Activated CD4-positive, alpha-beta T cell treated with anti-CD3 and anti-CD28 coated beads for 36 hours (primary cell): Measurements from ENCODE around the gene COMMD9. TPM values are rescaled to one million over a fixed set of nuclear protein-coding genes. Genes with fewer than 3 reads are reported as not detected.

Experiments used
- ATAC-seq: fragments of 200-7000 bp; cut with Tn5 transposase; one replicate; pipeline ENCODE4 v1.10.0; 2021; ENCODE audit warnings: mild to moderate bottlenecking, moderate library complexity
- CTCF ChIA-PET: fragments of 350-600 bp; sonication (Branson Sonifier 250); formaldehyde crosslinking; loops from one replicate; lab custom pipeline; 2021; ENCODE audit warnings: antibody characterized with exemption; lab: Charles Lee
- POLR2A ChIA-PET: fragments of 350-600 bp; sonication (Branson Sonifier 250); formaldehyde crosslinking; loops from one replicate; lab custom pipeline; 2021; ENCODE audit warnings: antibody characterized with exemption, inconsistent platforms; lab: Charles Lee
- DNase-seq: peaks from one replicate; pipeline ENCODE4 v3.0.0-alpha.2; 2020
- H3K27ac Mint-ChIP-seq: one replicate; pipeline ENCODE4 v1.8.0; 2021; ENCODE audit warnings: mixed read lengths
- H3K27me3 Mint-ChIP-seq: one replicate; pipeline ENCODE4 v1.8.0; 2021; ENCODE audit warnings: mixed read lengths
- H3K36me3 Mint-ChIP-seq: one replicate; pipeline ENCODE4 v1.8.0; 2021; ENCODE audit warnings: low read depth, mixed read lengths
- H3K4me1 Mint-ChIP-seq: one replicate; pipeline ENCODE4 v1.8.0; 2021; ENCODE audit warnings: mixed read lengths
- H3K4me3 Mint-ChIP-seq: one replicate; pipeline ENCODE4 v1.8.0; 2021; ENCODE audit warnings: mild to moderate bottlenecking, moderate library complexity, mixed read lengths
- H3K9me3 Mint-ChIP-seq: one replicate; pipeline ENCODE4 v1.8.0; 2021; ENCODE audit warnings: low read depth, mixed read lengths
- intact Hi-C, 2 experiments: fragments of 100-400 bp; cut with DNase I in 1 of 2; cut with micrococcal nuclease in 1 of 2; formaldehyde crosslinking; loops; one replicate each; pipeline versions ENCODE4 v1.14.2 to v1.15.1; 2022 to 2024; cut with DNase I, micrococcal nuclease
- total RNA-seq, 2 experiments: library from RNA; stranded (reverse); gene quantifications; one replicate each; pipeline ENCODE4 v1.2.3, GENCODE V29; 2021

Gene COMMD9
- total RNA-seq, 2 experiments from 2014 or later = 33.0 to 44.6 TPM

DNA sequence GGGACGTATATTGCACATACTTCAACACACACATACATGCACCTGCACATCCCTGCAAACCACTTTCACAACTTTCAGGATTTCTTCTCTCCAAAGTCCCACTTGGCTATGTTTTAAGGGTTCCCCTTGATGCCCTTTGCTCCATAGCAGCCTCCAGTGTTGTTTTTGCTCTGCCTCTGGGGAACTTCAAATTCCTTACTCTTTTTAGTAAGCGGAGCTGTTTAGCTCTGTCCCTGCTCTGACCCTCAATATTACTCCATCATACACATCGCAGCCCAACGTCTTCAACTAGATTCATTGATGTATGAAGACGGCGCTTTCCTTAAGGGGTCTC, 25.2 kb upstream of the COMMD9 start:
- H3K4me1 Mint-ChIP-seq = peaks cover 16% of the 10 kb centered on the region
- H3K36me3 Mint-ChIP-seq = no peaks in the 10 kb centered on the region
- ATAC-seq = no peak
- intact Hi-C loops = no loop called here
- ChIA-PET POLR2A (no interaction called here), CTCF (interaction anchor here (1.1 kb wide), 1 partner anchor 178 kb away, joined by 3 read pairs; no protein-coding TSS in a partner anchor)
- H3K9me3 Mint-ChIP-seq = no peaks in the 10 kb centered on the region
- no peak for DNase-seq
- H3K4me3 Mint-ChIP-seq = no peak overlapping the region
- H3K27me3 Mint-ChIP-seq = peaks cover 17% of the 10 kb centered on the region
- no peak overlapping the region for H3K27ac Mint-ChIP-seq

GRCh38 chr11:36313750-36314433, 24.7 kb upstream of the COMMD9 start:
- DNase-seq (no peak), ATAC-seq (no peak)
- Mint-ChIP-seq H3K27me3 (peaks cover 17% of the 10 kb centered on the region), H3K36me3 (no peaks in the 10 kb centered on the region), H3K27ac (no peak overlapping the region), H3K4me3 (no peak overlapping the region), H3K9me3 (no peaks in the 10 kb centered on the region), H3K4me1 (peaks cover 16% of the 10 kb centered on the region)
- intact Hi-C loops = no loop called here
- CTCF ChIA-PET = interaction anchor here (0.8 kb wide), 1 partner anchor 66 kb away, joined by 4 read pairs; no protein-coding TSS in a partner anchor
- POLR2A ChIA-PET = no interaction called here

- peaks cover 16% of the 10 kb centered on the region for H3K4me1 Mint-ChIP-seq
- POLR2A ChIA-PET = no interaction called here
- no peaks in the 10 kb centered on the region for H3K9me3 Mint-ChIP-seq
- DNase-seq (no peak), ATAC-seq (peak; percentile 60)
- CTCF ChIA-PET = interaction anchor here (0.8 to 1.1 kb wide), 2 partner anchors 47 to 67 kb away, joined by 3 to 4 read pairs; no protein-coding TSS in a partner anchor
- intact Hi-C loops = no loop called here
- no peak overlapping the region for H3K4me3 Mint-ChIP-seq
- no peaks in the 10 kb centered on the region for H3K36me3 Mint-ChIP-seq
- no peak overlapping the region for H3K27ac Mint-ChIP-seq
- H3K27me3 Mint-ChIP-seq = peaks cover 21% of the 10 kb centered on the region
Measured at GRCh38 chr11:36312611-36313472, 23.6 kb upstream of the COMMD9 start.

- no peaks in the 10 kb centered on the region for H3K9me3 Mint-ChIP-seq
- ChIA-PET POLR2A (no interaction called here), CTCF (interaction anchor here (1.1 kb wide), 2 partner anchors 12 to 46 kb away, joined by 3 read pairs; no protein-coding TSS in a partner anchor)
- ATAC-seq (peak; percentile 50), DNase-seq (no peak)
- intact Hi-C loops = no loop called here
- H3K27ac Mint-ChIP-seq = no peak overlapping the region
- H3K4me1 Mint-ChIP-seq = peaks cover 22% of the 10 kb centered on the region
- H3K4me3 Mint-ChIP-seq = no peak overlapping the region
- no peaks in the 10 kb centered on the region for H3K36me3 Mint-ChIP-seq
- peaks cover 19% of the 10 kb centered on the region for H3K27me3 Mint-ChIP-seq
Measured at GRCh38 chr11:36311926-36312595, 22.8 kb upstream of the COMMD9 start.

- H3K36me3 Mint-ChIP-seq = no peaks in the 10 kb centered on the region
- intact Hi-C loops = no loop called here
Measured at GRCh38 chr11:36309779-36310178, 20.6 kb upstream of the COMMD9 start.

GRCh38 chr11:36308577-36308976, 19.4 kb upstream of the COMMD9 start:
- intact Hi-C loops = no loop called here
- no peak for ATAC-seq
- ChIA-PET CTCF (interaction anchor here (0.5 kb wide), 1 partner anchor 211 kb away, joined by 4 read pairs; no protein-coding TSS in a partner anchor), POLR2A (no interaction called here)
- no peak overlapping the region for H3K4me3 Mint-ChIP-seq
- no peaks in the 10 kb centered on the region for H3K36me3 Mint-ChIP-seq
- DNase-seq = no peak
- H3K27ac Mint-ChIP-seq = no peak overlapping the region
- no peaks in the 10 kb centered on the region for H3K9me3 Mint-ChIP-seq
- H3K27me3 Mint-ChIP-seq = peaks cover 13% of the 10 kb centered on the region
- H3K4me1 Mint-ChIP-seq = peaks cover 26% of the 10 kb centered on the region

More at GRCh38 chr11:36309779-36310178, 20.6 kb upstream of the COMMD9 start:
- no peak overlapping the region for H3K27ac Mint-ChIP-seq
- ChIA-PET CTCF (interaction anchor here (0.5 to 0.8 kb wide), 2 partner anchors 127 to 183 kb away, joined by 3 read pairs; no protein-coding TSS in a partner anchor), POLR2A (no interaction called here)
- peaks cover 26% of the 10 kb centered on the region for H3K4me1 Mint-ChIP-seq
- DNase-seq (no peak), ATAC-seq (no peak)
- peaks cover 16% of the 10 kb centered on the region for H3K27me3 Mint-ChIP-seq
- H3K4me3 Mint-ChIP-seq = no peak overlapping the region
- no peaks in the 10 kb centered on the region for H3K9me3 Mint-ChIP-seq

- CTCF ChIA-PET = interaction anchor here (0.8 to 1.3 kb wide), 11 partner anchors 9 to 202 kb away, joined by 3 to 11 read pairs (median 4); partner anchors contain the start of gene PRR5L
Measured at GRCh38 chr11:36306888-36307287, 17.7 kb upstream of the COMMD9 start.

GRCh38 chr11:36305047-36305446, 15.8 kb upstream of the COMMD9 start:
- ChIA-PET POLR2A (no interaction called here), CTCF (interaction anchor here (1.3 to 1.6 kb wide), 2 partner anchors 13 to 188 kb away, joined by 5 to 7 read pairs; no protein-coding TSS in a partner anchor)
- no peak for DNase-seq
- H3K4me3 Mint-ChIP-seq = no peak overlapping the region
- H3K27ac Mint-ChIP-seq = no peak overlapping the region
- no peaks in the 10 kb centered on the region for H3K9me3 Mint-ChIP-seq
- peaks cover 14% of the 10 kb centered on the region for H3K27me3 Mint-ChIP-seq
- H3K4me1 Mint-ChIP-seq = peaks cover 10% of the 10 kb centered on the region
- intact Hi-C loops = no loop called here
- no peak for ATAC-seq
- H3K36me3 Mint-ChIP-seq = no peaks in the 10 kb centered on the region

More at GRCh38 chr11:36306888-36307287, 17.7 kb upstream of the COMMD9 start:
- DNase-seq (peak; percentile 64), ATAC-seq (peak; percentile 53)
- peaks cover 12% of the 10 kb centered on the region for H3K4me1 Mint-ChIP-seq
- intact Hi-C loops = loop anchor here (1.0 to 2.0 kb wide), 5 partner anchors 40 to 185 kb away; no protein-coding TSS in a partner anchor
- H3K27me3 Mint-ChIP-seq = peaks cover 13% of the 10 kb centered on the region
- H3K4me3 Mint-ChIP-seq = no peak overlapping the region
- POLR2A ChIA-PET = no interaction called here
- H3K36me3 Mint-ChIP-seq = no peaks in the 10 kb centered on the region
- H3K9me3 Mint-ChIP-seq = no peaks in the 10 kb centered on the region
- no peak overlapping the region for H3K27ac Mint-ChIP-seq

- Mint-ChIP-seq H3K36me3 (no peaks in the 10 kb centered on the region), H3K27me3 (peaks cover 10% of the 10 kb centered on the region), H3K4me3 (no peak overlapping the region), H3K4me1 (peaks cover 10% of the 10 kb centered on the region), H3K9me3 (no peaks in the 10 kb centered on the region), H3K27ac (no peak overlapping the region)
- DNase-seq (no peak), ATAC-seq (no peak)
- POLR2A ChIA-PET = no interaction called here
- CTCF ChIA-PET = interaction anchor here (0.6 to 1.9 kb wide), 5 partner anchors 11 to 188 kb away, joined by 3 to 7 read pairs (median 5); no protein-coding TSS in a partner anchor
- intact Hi-C loops = no loop called here
Measured at GRCh38 chr11:36304351-36304750, 15.1 kb upstream of the COMMD9 start.

DNA sequence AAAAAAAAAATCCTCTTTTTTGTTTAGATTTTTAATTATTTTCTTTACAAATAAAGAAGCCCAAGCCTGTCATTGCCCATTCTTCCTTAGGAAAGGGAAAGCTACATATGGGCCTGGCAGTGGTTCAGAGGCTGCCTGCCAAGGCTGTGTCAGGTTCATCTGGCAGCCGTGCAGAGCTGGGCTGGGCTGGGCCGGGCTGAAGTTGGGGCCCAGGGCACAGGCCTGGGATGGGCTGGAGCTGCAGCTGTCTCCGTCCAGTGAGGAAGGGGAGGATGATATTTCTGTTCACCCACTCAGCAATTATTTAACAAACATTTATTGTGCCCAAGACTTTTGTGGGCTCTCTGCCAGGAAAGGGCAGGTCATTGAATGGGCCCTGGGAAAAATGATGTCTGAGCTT, 11.4 kb upstream of the COMMD9 start:
- intact Hi-C loops = no loop called here
- Mint-ChIP-seq H3K4me1 (no peaks in the 10 kb centered on the region), H3K27ac (no peak overlapping the region), H3K27me3 (peaks cover 6% of the 10 kb centered on the region), H3K4me3 (no peak overlapping the region), H3K9me3 (no peaks in the 10 kb centered on the region), H3K36me3 (no peaks in the 10 kb centered on the region)
- POLR2A ChIA-PET = no interaction called here
- CTCF ChIA-PET = interaction anchor here (0.7 to 2.8 kb wide), 6 partner anchors 8 to 192 kb away, joined by 3 to 11 read pairs (median 4); no protein-coding TSS in a partner anchor
- ATAC-seq (no peak), DNase-seq (no peak)
